ENCODE results near the gene BSDC1.
A peak's percentile ranks its signal among the peaks of the same experiment; 100 is the strongest.

BSDC1 gene

DNA sequence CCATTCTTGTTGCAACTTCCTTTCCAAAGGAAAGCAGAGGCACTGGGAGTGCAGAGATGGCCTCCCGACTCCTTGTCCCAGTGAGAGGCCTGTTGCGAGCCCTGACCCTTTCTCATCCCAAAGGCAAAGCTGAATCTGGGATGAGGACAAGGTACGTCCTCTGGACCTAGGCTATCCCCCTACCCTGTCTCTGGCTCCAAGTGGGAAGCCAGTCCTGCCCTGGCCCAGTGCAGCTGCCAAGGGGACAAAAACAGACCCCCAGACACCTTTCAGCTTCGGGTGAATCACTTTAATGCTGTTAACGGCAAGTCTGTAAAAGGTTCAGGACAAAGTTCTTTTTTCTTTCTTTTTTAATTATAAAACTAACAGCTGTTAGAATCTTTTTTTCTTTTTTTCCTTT lies 29.4 kb downstream of the BSDC1 start:
- no peak for DNase-seq (ENCODE audit: low read depth in 2 of 2)
- no peak overlapping the region for H3K4me3 ChIP-seq (replicated peaks in 1 of 2; ENCODE audit: low read depth in 2 of 2, low read length in 2 of 2)
- TF ChIP-seq, protein P1, sequence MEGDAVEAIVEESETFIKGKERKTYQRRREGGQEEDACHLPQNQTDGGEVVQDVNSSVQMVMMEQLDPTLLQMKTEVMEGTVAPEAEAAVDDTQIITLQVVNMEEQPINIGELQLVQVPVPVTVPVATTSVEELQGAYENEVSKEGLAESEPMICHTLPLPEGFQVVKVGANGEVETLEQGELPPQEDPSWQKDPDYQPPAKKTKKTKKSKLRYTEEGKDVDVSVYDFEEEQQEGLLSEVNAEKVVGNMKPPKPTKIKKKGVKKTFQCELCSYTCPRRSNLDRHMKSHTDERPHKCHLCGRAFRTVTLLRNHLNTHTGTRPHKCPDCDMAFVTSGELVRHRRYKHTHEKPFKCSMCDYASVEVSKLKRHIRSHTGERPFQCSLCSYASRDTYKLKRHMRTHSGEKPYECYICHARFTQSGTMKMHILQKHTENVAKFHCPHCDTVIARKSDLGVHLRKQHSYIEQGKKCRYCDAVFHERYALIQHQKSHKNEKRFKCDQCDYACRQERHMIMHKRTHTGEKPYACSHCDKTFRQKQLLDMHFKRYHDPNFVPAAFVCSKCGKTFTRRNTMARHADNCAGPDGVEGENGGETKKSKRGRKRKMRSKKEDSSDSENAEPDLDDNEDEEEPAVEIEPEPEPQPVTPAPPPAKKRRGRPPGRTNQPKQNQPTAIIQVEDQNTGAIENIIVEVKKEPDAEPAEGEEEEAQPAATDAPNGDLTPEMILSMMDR (IDR thresholded peaks at IDR 0.05; ENCODE audit: low read depth, low read length) = no peak

DNA sequence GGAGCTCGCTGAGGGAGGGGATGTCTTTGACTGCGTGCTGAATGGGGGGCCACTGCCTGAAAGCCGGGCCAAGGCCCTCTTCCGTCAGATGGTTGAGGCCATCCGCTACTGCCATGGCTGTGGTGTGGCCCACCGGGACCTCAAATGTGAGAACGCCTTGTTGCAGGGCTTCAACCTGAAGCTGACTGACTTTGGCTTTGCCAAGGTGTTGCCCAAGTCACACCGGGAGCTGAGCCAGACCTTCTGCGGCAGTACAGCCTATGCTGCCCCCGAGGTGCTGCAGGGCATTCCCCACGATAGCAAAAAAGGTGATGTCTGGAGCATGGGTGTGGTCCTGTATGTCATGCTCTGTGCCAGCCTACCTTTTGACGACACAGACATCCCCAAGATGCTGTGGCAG lies 30.5 kb downstream of the BSDC1 start:
- H3K4me3 ChIP-seq (replicated peaks in 1 of 2; ENCODE audit: low read depth in 2 of 2, low read length in 2 of 2) = no peak overlapping the region
- TF ChIP-seq, protein P1 (IDR thresholded peaks at IDR 0.05; ENCODE audit: low read depth, low read length) = no peak
- no peak for DNase-seq (ENCODE audit: low read depth in 2 of 2)

- H3K4me3 ChIP-seq (replicated peaks in 1 of 2; ENCODE audit: low read depth in 2 of 2, low read length in 2 of 2) = peak within 1 kb of the TSS; percentile 5 to 28
- TF ChIP-seq, protein P1 (IDR thresholded peaks at IDR 0.05; ENCODE audit: low read depth, low read length) = no peak
- no peak for DNase-seq (ENCODE audit: low read depth in 2 of 2)
Observed at GRCh38 chr1:32362474-32363313, 31.5 kb downstream of the BSDC1 start, which contains the start of the genes FAM229A and TSSK3. FAM229A (minus strand) TSS chr1:32362485; CDS start chr1:32362091, 394 bp downstream. TSSK3 (plus strand) TSS chr1:32362539; CDS start chr1:32362702, 163 bp downstream.

- H3K4me3 ChIP-seq (replicated peaks in 1 of 2; ENCODE audit: low read depth in 2 of 2, low read length in 2 of 2) = peak overlapping the region; percentile 5 to 28
- TF ChIP-seq, protein P1 (IDR thresholded peaks at IDR 0.05; ENCODE audit: low read depth, low read length) = peak; percentile 20
- peak; percentile 27 to 51 for DNase-seq (ENCODE audit: low read depth in 2 of 2)
Observed at GRCh38 chr1:32361674-32362473, 32.4 kb downstream of the BSDC1 start.

DNA sequence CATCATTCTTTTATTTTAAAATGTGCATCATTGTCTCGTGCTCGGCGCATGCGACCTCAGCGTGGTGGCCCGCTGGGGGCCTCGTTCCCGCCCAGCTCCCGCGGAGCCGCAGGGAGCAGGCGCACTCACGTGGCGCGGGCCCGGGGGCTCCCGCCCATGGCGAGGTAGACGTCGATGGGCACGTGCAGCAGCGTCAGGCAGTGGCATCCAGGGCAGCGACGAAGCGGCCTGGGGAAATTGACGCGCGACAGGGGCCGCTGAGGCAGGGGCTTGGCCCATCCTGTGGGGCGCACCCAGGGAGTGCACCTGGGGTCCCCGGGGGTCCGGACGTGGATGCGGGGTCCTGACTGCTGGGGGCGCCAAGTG lies 33.0 kb downstream of the BSDC1 start:
- DNase-seq (ENCODE audit: low read depth in 2 of 2) = no peak
- no peak overlapping the region for H3K4me3 ChIP-seq (replicated peaks in 1 of 2; ENCODE audit: low read depth in 2 of 2, low read length in 2 of 2)
- TF ChIP-seq, protein P1 (IDR thresholded peaks at IDR 0.05; ENCODE audit: low read depth, low read length) = no peak

- no peak for DNase-seq (ENCODE audit: low read depth in 2 of 2)
- H3K4me3 ChIP-seq (replicated peaks in 1 of 2; ENCODE audit: low read depth in 2 of 2, low read length in 2 of 2) = no peak overlapping the region
- TF ChIP-seq, protein P1 (IDR thresholded peaks at IDR 0.05; ENCODE audit: low read depth, low read length) = no peak
Observed at GRCh38 chr1:32358435-32358834, 35.8 kb downstream of the BSDC1 start.

Measured in cardiac fibroblast (primary cell).